GM20000 (cell line): ENCODE data around the gene TTLL1.

Experiments
- DNase-seq: peaks from one replicate; pipeline ENCODE4 v3.0.0; 2012; ENCODE audit warnings: low spot score
- TF ChIP-seq, protein P1 (sequence below): IDR thresholded peaks from 2 replicates; pipeline ENCODE4 v1.5.1; 2012; ENCODE audit warnings: mild to moderate bottlenecking, control low read depth; ENCODE audit errors: extremely low read depth, missing control alignments

Gene TTLL1

DNA sequence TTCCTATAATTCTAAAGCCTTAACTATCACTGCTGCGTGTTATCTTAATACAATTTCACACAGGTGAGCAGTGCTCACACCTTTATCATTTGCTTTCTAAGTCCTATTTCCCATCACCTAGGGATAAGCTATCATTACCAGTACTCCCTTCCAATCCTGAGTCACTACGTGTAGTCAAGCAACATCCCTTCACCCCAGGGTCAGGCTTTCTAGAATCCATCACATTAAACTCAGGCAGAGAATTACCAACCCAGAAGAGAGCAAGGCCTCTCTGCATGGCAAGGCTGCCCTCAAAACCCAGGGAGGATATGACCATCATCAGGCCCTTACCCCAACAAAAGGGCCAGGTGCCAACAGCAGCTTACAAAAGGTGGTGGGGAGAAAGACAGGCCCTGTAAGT is 84.1 kb downstream of the TTLL1 start:
- DNase-seq = no peak
- TF ChIP-seq, protein P1, sequence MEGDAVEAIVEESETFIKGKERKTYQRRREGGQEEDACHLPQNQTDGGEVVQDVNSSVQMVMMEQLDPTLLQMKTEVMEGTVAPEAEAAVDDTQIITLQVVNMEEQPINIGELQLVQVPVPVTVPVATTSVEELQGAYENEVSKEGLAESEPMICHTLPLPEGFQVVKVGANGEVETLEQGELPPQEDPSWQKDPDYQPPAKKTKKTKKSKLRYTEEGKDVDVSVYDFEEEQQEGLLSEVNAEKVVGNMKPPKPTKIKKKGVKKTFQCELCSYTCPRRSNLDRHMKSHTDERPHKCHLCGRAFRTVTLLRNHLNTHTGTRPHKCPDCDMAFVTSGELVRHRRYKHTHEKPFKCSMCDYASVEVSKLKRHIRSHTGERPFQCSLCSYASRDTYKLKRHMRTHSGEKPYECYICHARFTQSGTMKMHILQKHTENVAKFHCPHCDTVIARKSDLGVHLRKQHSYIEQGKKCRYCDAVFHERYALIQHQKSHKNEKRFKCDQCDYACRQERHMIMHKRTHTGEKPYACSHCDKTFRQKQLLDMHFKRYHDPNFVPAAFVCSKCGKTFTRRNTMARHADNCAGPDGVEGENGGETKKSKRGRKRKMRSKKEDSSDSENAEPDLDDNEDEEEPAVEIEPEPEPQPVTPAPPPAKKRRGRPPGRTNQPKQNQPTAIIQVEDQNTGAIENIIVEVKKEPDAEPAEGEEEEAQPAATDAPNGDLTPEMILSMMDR = no peak

DNA sequence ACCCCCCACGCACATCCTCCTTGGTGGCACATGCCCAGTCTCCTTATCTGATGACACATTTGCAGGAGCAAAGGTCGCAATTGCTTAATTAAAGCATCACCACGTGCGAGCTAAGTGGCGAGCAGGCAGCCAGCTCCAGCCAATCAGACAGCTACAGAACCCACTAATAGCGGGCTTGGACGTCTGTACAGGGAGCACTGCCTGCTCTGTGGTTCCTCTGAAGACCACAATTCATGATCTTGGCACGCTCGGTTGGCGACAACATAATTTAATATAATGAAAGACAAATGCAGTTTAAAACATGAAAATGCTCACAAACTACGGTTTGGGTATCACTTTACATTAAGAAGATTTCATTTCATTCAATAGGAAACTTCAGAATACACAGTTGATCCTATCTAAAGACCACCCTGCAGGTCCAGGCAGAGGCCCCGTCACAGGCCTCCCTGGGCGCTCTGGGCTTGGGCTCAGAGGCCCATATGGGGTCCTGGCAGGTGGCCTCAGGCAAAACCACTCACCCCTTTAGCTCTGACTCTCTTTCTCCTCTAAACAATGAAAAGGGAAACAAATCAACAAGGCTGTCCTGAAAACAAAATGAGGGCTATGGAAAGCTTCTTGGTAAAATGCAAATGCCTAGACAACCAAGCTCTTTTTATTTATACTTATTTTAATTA is 84.7 kb downstream of the TTLL1 start:
- TF ChIP-seq, protein P1 = no peak
- DNase-seq = no peak

DNA sequence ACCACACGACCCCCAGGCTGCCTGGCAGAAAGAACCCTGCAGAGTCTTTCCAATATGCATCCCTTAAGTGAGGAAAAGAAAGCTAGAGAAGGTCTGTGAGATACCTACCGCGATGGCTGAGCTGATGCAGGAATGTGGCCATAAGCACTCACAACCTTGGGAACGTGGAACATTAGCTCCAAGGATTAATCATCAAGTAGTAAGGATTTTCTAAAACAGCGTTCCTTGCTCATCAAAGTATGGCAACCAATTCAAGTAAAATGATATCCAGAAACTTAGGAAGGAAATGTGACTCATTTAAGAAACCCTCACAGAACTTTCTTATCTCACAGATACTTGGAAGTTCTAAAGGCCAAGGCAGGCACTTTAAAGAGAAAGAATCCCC is 87.0 kb downstream of the TTLL1 start:
- TF ChIP-seq, protein P1 = no peak
- DNase-seq = no peak

DNA sequence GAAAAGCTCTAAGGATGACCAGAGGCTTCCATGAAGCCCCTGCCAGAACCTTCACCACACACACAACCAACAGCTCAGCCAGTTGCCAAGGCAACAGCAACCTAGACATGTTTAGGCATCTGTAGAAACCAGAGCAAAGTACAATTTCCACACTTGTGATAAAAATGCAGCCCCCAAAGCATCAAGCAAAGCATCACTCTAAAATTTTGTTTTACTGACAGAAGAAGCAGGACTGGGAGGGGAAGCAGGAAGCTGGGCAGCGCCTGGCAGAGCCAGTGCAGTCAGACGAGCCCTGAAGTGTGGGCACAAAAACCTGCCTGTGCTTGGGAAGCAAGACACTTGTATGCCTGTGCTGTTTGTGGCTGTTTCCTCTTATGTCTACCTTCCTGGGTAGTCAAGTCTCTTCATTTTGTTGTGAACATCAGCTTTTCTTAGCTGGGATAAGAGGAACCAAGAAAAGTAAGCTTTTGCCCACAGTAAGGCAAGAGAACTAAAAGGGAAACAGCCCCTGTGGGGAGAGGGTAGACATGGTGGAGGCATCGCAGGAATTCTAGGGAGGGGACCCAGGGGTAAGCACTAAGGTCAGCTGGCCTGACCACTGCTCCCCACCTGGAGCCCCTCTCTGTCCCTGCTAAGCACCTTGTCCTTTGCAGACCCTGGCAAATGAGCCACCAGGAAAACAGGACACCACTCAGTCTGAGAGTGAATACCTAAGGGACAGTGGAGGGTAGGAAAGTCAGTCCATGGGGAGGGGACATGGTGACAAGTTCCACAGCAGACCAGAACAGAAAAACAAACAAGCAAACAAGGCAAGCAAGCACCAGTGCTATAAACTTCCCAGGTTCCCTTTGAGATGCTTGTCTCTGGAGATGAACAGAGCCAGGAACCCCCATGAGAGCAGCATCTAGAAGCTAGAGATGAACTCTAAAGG is 87.7 kb downstream of the TTLL1 start:
- TF ChIP-seq, protein P1 = no peak
- no peak for DNase-seq

DNA sequence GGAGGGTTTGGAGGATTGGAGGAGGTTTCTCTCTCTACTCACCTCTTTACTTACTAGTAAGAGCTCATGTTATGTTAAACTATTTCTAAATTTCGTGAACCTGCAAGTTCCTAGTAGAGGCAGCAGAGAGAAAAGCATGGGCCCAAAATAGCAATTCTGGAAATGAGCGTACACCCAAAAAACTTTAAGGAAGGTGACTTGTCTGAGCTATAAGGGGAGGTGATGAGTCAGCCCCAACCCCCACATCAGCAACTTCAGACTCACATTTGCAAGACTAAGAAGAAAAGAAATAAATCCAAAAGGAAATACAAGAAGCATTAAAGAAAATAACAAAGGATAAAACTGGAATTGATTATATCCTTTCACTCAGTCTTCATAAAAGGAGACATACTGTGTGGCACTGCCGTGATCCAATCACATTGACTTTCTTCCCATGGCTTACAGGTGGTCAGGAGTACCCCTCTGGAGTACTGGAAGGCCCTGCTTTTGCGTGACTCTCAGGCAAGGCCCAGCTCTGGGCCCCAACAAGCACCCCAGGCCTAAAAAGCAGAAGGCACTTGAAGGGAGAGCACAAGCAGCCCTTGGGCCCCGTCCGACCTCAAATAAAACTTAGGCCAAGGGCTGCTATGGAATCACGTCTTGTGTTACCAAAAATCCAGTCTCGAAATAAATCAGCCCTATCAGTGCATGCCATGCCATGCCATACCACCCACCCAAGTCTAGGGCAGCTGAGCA is 88.6 kb downstream of the TTLL1 start:
- DNase-seq = peak; percentile 52
- TF ChIP-seq, protein P1 = no peak

DNA sequence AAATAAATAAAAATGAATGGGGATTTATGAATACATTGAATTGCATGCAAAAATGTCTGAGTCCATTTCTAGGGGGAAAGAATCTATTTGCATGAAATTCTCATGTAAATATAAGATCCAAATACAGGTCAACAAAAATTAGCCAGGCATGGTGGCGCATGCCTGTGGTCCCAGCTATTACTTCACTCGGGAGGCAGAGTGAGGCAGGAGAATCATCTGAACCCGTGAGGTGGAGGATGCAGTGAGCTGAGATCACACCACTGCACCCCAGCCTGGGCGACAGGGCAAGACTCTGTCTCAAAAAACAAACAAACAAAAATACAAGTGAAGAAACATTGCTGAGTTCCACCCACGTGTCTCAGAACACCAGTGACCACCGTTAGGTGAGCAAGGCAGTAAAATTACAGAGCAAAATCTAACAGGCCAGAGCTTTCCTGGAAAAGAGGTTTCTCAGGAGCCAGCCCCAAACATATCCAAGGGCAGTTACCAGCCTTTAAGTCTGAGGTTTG is 91.6 kb downstream of the TTLL1 start:
- TF ChIP-seq, protein P1 = no peak

More for the DNA sequence above, 91.6 kb downstream of the TTLL1 start:
- DNase-seq = no peak
